Activated CD4-positive, alpha-beta T cell treated with anti-CD3 and anti-CD28 coated beads, Interleukin-2, amount 10 ng/mL, durations not matched to agents 7 days and 5 days (primary cell): Measurements from ENCODE around the gene TBRG4. TPM values are rescaled to one million over a fixed set of nuclear protein-coding genes. Genes with fewer than 3 reads are reported as not detected.

Experiments
- CTCF ChIA-PET: fragments of 350-600 bp; sonication (Branson Sonifier 250); formaldehyde crosslinking; loops from one replicate; lab custom pipeline; 2021; ENCODE audit warnings: antibody characterized with exemption; lab: Charles Lee
- POLR2A ChIA-PET: fragments of 350-600 bp; sonication (Branson Sonifier 250); formaldehyde crosslinking; loops from one replicate; lab custom pipeline; 2021; ENCODE audit warnings: antibody characterized with exemption; lab: Charles Lee
- DNase-seq: peaks from one replicate; pipeline ENCODE4 v3.0.0-alpha.2; 2020
- H3K27ac Mint-ChIP-seq: one replicate; pipeline ENCODE4 v1.8.0; 2021; ENCODE audit warnings: mild to moderate bottlenecking, moderate library complexity, mixed read lengths
- H3K27me3 Mint-ChIP-seq: one replicate; pipeline ENCODE4 v1.8.0; 2021; ENCODE audit warnings: mixed read lengths
- H3K36me3 Mint-ChIP-seq: one replicate; pipeline ENCODE4 v1.8.0; 2021; ENCODE audit warnings: low read depth, mixed read lengths
- H3K4me1 Mint-ChIP-seq: one replicate; pipeline ENCODE4 v1.8.0; 2021; ENCODE audit warnings: mixed read lengths
- H3K4me3 Mint-ChIP-seq: one replicate; pipeline ENCODE4 v1.8.0; 2021; ENCODE audit warnings: mild to moderate bottlenecking, moderate library complexity, mixed read lengths
- H3K9me3 Mint-ChIP-seq: one replicate; pipeline ENCODE4 v1.8.0; 2021; ENCODE audit warnings: mixed read lengths
- total RNA-seq, 2 experiments: library from RNA; stranded (reverse); gene quantifications; one replicate each; pipeline ENCODE4 v1.2.3, GENCODE V29; 2021

TBRG4 gene
- total RNA-seq, 2 experiments from 2014 or later: 98.9 to 102 TPM

DNA sequence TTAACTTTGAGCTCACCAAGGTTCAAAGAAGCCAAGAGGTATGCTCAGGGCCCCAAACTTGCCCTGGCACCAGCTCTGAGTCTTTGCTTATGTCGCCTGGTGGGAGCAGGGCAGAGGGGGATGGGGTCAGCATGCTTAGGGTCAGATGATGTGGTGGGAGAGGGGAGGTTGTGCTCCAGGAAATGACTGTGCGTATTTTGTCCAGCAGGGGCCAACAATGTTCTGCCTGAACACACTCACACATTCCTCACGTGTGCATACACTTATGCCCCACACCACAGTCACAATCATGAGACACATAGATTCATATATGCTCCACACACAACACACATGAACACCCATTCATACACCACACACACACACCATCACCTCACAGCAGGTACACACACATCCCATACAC lies 41.7 kb upstream of the TBRG4 start:
- Mint-ChIP-seq H3K4me1 (peaks cover 5% of the 10 kb centered on the region), H3K36me3 (no peaks in the 10 kb centered on the region), H3K27me3 (peaks cover 12% of the 10 kb centered on the region), H3K27ac (no peak overlapping the region), H3K4me3 (no peak overlapping the region), H3K9me3 (no peaks in the 10 kb centered on the region)
- POLR2A ChIA-PET: no interaction called here
- CTCF ChIA-PET: interaction anchor here (1.0 to 1.5 kb wide), 3 partner anchors 26 to 116 kb away, joined by 3 to 4 read pairs (median 4); no protein-coding TSS in a partner anchor
- DNase-seq: no peak

DNA sequence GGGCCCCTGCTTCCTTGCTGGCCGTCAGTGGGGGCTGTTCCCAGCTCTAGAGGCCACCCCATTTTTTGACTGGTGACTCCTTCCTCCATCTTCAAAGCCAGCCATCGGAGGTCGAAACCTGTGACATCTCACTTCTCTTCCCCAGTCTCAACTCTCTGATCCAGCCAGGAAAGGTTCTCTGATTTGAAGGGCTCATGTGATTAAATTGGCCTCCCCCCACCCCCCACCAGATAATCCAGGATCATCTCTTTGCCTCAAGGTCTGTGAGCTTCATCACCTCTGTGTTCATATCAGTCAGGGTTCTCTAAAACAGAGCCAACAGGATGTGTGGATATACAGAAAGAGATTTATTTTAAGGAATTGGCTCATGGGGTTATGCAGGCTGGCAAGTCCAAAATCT lies 40.5 kb upstream of the TBRG4 start:
- Mint-ChIP-seq H3K4me1 (peaks cover 2% of the 10 kb centered on the region), H3K36me3 (no peaks in the 10 kb centered on the region), H3K27me3 (peaks cover 7% of the 10 kb centered on the region), H3K27ac (no peak overlapping the region), H3K9me3 (no peaks in the 10 kb centered on the region), H3K4me3 (no peak overlapping the region)
- ChIA-PET POLR2A (no interaction called here), CTCF (interaction anchor here (1.0 kb wide), 1 partner anchor 28 kb away, joined by 4 read pairs; no protein-coding TSS in a partner anchor)
- DNase-seq: no peak

DNA sequence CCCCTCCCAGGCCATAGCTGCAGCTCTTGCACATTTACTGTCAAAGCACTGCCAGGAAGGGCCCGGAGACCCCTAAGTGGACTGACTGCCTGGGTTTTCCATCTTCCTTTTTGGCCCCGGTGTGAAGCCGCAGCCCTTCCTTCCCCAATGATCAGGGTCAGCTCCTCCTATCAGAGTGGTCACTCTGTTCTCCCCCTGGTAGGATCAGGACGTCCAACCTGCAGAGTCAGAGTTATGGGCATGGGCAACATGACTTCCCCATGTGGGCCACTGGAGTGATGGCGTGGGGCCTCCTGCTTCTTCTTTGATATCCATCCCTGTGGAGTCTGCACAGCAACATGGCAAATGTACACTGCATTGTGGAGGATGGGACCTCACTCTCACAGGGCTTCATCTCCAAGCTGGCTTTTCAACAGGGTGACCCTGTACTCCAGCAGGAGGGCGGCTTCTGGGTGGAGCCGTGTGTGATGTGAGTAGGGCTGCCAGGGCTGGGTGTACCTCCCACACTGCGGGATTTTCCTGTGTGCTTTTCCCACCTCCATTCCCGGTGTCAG lies 39.7 kb upstream of the TBRG4 start:
- H3K9me3 Mint-ChIP-seq: no peaks in the 10 kb centered on the region
- H3K4me3 Mint-ChIP-seq: no peak overlapping the region
- H3K27me3 Mint-ChIP-seq: peaks cover 3% of the 10 kb centered on the region
- ChIA-PET POLR2A (no interaction called here), CTCF (interaction anchor here (1.1 kb wide), 1 partner anchor 109 kb away, joined by 3 read pairs; no protein-coding TSS in a partner anchor)
- H3K4me1 Mint-ChIP-seq: no peaks in the 10 kb centered on the region
- no peak overlapping the region for H3K27ac Mint-ChIP-seq
- H3K36me3 Mint-ChIP-seq: no peaks in the 10 kb centered on the region
- DNase-seq: no peak

DNA sequence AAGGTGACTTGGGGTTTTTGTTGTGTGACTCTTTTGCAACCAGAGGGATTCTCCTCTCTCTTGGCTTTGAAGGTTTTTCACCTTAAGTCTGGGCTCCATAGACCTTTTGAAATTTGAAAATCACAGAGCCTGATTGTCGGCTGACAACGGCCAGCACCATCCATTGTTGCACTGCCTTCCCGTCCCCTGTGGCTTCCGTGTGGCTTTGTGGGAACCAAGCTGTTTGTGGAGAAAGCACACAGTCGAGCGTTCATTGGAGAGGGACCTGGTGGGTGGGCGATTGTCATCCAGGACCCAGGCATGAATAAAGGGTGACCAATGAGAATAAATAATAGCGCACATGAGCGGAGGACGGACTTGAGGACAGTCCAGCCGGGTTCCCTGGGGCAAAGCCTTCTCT lies 38.7 kb upstream of the TBRG4 start:
- Mint-ChIP-seq H3K4me3 (no peak overlapping the region), H3K4me1 (no peaks in the 10 kb centered on the region), H3K9me3 (no peaks in the 10 kb centered on the region), H3K27ac (no peak overlapping the region), H3K36me3 (no peaks in the 10 kb centered on the region), H3K27me3 (peaks cover 1% of the 10 kb centered on the region)
- ChIA-PET CTCF (no interaction called here), POLR2A (no interaction called here)
- DNase-seq: no peak

DNA sequence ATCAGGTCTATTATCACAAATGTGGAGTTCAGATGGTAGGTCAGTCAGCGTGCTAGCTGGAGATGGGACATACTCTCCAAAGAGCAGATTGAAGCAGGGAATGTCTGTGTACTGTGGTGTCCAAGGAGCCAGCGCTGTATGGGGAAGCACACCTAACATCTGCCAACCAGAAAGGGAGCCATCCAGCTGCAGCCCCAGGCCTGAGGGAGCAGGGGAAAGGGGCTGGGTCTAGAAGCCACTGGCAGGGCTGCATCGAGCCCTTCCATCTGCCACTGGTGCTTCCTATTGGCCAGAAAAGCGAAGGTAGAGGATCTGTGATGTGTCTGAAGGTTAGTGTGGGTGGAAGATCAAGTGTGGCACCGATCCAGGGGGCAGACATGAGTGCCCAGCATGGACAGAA lies 38.1 kb upstream of the TBRG4 start:
- H3K27me3 Mint-ChIP-seq: peaks cover 1% of the 10 kb centered on the region
- H3K4me1 Mint-ChIP-seq: no peaks in the 10 kb centered on the region
- DNase-seq: no peak
- no peak overlapping the region for H3K4me3 Mint-ChIP-seq
- no peaks in the 10 kb centered on the region for H3K36me3 Mint-ChIP-seq
- ChIA-PET POLR2A (interaction anchor here (1.0 kb wide), 1 partner anchor 12 kb away, joined by 5 read pairs; no protein-coding TSS in a partner anchor), CTCF (interaction anchor here (1.5 kb wide), 1 partner anchor 30 kb away, joined by 4 read pairs; no protein-coding TSS in a partner anchor)
- H3K9me3 Mint-ChIP-seq: no peaks in the 10 kb centered on the region
- H3K27ac Mint-ChIP-seq: no peak overlapping the region

DNA sequence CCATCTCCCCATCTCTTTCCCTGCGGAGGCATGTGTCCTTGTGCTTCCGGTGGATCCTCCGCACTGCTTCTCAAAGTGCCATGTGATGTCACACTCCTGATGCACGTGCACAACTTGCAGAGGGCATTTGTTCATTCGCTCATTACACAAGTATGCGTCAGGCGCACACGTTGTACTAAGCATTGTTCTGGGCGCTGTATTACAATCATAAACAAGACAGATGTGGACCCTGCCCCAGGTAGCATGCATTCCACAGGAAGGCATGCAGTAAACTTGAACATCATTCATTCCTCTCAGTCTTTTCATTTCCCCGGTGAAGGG lies 37.1 kb upstream of the TBRG4 start:
- no peak overlapping the region for H3K27ac Mint-ChIP-seq
- no peak for DNase-seq

DNA sequence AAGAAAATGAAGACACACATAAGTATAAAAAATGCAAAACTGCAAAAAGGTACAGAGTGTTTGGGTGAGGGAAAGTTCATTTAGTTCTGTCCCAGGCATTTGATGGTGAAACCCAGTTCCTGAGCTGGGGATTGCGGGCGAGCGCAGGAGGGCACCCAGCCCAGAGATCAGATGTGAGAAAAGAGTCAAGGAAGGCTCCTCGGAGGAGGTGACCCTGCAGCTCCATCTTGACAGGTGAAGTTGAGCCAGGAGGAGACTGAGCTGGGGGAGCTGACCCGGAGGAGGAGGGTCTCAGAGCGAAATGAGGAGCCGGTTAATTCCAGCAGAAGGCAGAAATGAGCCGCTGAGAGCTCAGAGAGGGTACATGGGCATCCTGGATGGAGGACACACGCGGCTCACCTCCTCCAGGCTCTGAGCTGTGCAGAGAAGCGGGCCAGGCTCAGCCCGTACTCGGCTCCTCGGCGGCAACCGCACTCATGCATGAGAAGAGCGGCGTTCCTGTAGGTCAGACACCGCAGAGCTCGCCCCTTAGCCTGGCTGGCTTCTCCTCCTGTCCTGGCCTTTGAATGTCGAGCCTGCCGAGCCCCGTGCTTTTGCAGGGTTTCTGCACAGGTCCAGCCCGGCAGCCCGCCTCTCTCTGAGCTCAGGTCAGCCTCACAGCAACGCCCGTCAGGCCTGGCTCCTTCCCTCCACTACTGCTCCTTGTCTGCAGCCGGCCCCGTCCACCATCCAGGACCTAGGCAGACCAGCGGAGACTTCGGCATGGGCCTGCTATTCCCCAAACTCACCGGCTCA lies 36.6 kb upstream of the TBRG4 start:
- H3K9me3 Mint-ChIP-seq: no peaks in the 10 kb centered on the region
- DNase-seq: no peak
- no peaks in the 10 kb centered on the region for H3K36me3 Mint-ChIP-seq
- no peaks in the 10 kb centered on the region for H3K4me1 Mint-ChIP-seq
- H3K27ac Mint-ChIP-seq: no peak overlapping the region
- H3K4me3 Mint-ChIP-seq: no peak overlapping the region
- CTCF ChIA-PET: interaction anchor here (0.7 to 1.5 kb wide), 2 partner anchors 12 to 31 kb away, joined by 3 to 4 read pairs; no protein-coding TSS in a partner anchor
- POLR2A ChIA-PET: no interaction called here
- peaks cover 11% of the 10 kb centered on the region for H3K27me3 Mint-ChIP-seq

More for the DNA sequence above, 37.1 kb upstream of the TBRG4 start:
- Mint-ChIP-seq H3K4me3 (no peak overlapping the region), H3K27me3 (peaks cover 9% of the 10 kb centered on the region), H3K9me3 (no peaks in the 10 kb centered on the region), H3K4me1 (no peaks in the 10 kb centered on the region), H3K36me3 (no peaks in the 10 kb centered on the region)
- POLR2A ChIA-PET: interaction anchor here (1.0 kb wide), 1 partner anchor 13 kb away, joined by 5 read pairs; no protein-coding TSS in a partner anchor
- CTCF ChIA-PET: interaction anchor here (0.7 to 1.5 kb wide), 2 partner anchors 12 to 31 kb away, joined by 3 to 4 read pairs; no protein-coding TSS in a partner anchor

DNA sequence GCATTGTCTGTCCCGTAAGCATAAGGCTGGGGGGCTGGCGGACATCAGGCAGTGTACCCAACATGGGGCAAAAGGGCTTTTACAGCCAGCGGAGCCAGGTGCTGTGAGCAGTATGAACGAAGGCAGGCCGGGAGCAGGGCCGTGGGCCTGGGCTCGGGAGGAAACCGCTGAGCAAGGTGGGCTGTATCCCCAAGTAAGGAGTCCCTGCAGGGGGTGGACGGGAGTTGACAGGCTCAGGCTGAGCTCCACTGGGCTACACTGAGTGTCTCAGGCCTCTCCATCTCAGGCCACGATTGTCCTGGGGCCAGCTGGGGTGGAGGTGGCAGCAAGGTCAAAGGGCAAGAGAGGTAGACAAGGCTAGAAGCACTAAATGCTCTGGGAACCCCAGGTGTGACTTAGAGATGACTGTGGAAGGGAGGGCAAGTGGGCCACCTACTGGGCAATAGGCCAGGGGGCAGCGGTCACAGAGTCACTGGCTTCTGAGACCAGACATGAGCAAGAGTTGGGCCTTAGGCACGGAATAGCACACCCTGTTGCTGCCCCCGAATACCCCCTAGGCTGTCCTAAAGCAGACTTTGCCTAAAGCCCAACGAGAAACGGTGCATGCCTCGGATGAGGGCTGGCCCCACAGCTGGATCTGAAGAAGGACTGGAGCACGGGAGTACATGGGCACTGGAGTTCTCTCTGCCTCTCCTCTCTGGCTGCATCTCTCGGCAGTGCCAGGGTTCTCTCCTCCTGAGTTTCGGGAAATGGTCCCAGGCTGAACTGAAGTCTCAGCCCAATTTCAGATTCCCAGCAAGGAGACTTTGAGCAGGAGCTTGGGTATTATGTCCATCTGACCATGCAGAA lies 35.3 kb upstream of the TBRG4 start:
- no peaks in the 10 kb centered on the region for H3K9me3 Mint-ChIP-seq
- DNase-seq: no peak
- no peaks in the 10 kb centered on the region for H3K36me3 Mint-ChIP-seq
- CTCF ChIA-PET: interaction anchor here (2.6 kb wide), 1 partner anchor 11 kb away, joined by 7 read pairs; no protein-coding TSS in a partner anchor
- no peak overlapping the region for H3K27ac Mint-ChIP-seq
- H3K4me1 Mint-ChIP-seq: no peaks in the 10 kb centered on the region
- no peak overlapping the region for H3K4me3 Mint-ChIP-seq
- H3K27me3 Mint-ChIP-seq: peaks cover 11% of the 10 kb centered on the region
- POLR2A ChIA-PET: no interaction called here

DNA sequence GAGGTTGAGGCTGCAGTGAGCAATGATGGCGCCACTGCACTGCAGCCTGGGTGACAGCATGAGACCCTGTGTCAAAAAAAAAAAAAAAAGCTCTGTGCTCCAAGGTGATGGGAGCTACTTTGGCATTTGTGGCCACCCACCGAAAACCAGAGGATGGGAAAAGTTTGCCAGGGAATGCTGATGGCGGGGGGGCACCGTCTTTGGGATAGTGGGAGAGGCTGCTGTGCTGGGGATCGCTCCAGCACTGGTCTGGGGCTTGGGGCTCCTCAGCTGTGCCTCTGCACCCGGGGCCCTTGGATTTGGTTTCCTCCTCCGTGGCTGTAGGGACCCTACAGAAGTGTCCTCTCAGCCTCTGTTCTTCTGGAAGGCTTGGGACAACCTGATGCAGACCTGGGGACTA lies 34.4 kb upstream of the TBRG4 start:
- no peak for DNase-seq
- peaks cover 2% of the 10 kb centered on the region for H3K4me1 Mint-ChIP-seq
- H3K9me3 Mint-ChIP-seq: no peaks in the 10 kb centered on the region
- H3K27ac Mint-ChIP-seq: no peak overlapping the region
- peaks cover 11% of the 10 kb centered on the region for H3K27me3 Mint-ChIP-seq
- H3K4me3 Mint-ChIP-seq: no peak overlapping the region
- no peaks in the 10 kb centered on the region for H3K36me3 Mint-ChIP-seq
- POLR2A ChIA-PET: interaction anchor here (0.6 kb wide), 1 partner anchor 546 kb away, joined by 3 read pairs; no protein-coding TSS in a partner anchor
- CTCF ChIA-PET: interaction anchor here (0.6 to 2.6 kb wide), 2 partner anchors 10 to 237 kb away, joined by 4 to 7 read pairs; no protein-coding TSS in a partner anchor

DNA sequence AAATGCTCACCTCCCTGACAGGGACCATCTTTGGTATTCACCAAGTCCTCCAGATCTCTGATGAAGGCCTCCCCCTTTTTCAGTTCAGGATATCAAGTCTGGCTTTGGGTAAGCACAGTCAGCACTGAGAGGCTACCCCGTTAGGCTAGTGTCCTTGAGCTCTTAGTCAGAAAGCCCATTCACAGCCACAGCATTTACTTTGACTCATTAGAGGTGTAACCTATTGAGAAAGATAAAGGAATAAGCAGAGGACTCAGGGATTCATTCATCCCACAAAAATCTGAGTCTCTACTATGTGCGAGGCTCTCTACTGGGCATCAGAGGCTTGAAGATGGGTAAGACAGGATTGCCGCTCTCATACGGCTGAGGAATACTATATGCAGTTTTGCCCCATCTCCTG lies 32.1 kb upstream of the TBRG4 start:
- Mint-ChIP-seq H3K4me1 (peaks cover 6% of the 10 kb centered on the region), H3K27me3 (peaks cover 14% of the 10 kb centered on the region), H3K4me3 (no peak overlapping the region), H3K9me3 (no peaks in the 10 kb centered on the region), H3K36me3 (no peaks in the 10 kb centered on the region), H3K27ac (no peak overlapping the region)
- no peak for DNase-seq
- ChIA-PET POLR2A (no interaction called here), CTCF (no interaction called here)

DNA sequence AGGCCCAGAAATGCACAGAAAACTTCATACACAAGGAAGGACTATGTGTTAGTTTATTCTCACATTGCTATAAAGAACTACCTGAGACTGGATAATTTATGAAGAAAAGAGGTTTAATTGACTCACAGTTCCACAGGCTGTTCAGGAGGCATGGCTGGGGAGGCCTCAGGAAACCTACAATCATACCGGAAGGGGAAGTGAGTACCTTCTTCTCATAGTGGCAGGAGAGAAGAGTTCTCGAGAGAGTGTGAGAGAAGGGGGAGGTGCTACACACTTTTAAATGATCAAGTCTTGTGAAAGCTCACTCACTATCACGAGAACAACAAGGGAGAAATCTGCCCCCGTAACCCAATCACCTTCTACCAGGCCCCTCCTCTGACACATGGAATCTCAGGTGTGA lies 29.3 kb upstream of the TBRG4 start:
- H3K9me3 Mint-ChIP-seq: no peaks in the 10 kb centered on the region
- peak overlapping the region; percentile 6 for H3K27ac Mint-ChIP-seq
- CTCF ChIA-PET: no interaction called here
- H3K4me1 Mint-ChIP-seq: peaks cover 24% of the 10 kb centered on the region
- H3K27me3 Mint-ChIP-seq: peaks cover 13% of the 10 kb centered on the region
- no peak for DNase-seq
- H3K4me3 Mint-ChIP-seq: peak overlapping the region; percentile 37
- POLR2A ChIA-PET: no interaction called here
- no peaks in the 10 kb centered on the region for H3K36me3 Mint-ChIP-seq

DNA sequence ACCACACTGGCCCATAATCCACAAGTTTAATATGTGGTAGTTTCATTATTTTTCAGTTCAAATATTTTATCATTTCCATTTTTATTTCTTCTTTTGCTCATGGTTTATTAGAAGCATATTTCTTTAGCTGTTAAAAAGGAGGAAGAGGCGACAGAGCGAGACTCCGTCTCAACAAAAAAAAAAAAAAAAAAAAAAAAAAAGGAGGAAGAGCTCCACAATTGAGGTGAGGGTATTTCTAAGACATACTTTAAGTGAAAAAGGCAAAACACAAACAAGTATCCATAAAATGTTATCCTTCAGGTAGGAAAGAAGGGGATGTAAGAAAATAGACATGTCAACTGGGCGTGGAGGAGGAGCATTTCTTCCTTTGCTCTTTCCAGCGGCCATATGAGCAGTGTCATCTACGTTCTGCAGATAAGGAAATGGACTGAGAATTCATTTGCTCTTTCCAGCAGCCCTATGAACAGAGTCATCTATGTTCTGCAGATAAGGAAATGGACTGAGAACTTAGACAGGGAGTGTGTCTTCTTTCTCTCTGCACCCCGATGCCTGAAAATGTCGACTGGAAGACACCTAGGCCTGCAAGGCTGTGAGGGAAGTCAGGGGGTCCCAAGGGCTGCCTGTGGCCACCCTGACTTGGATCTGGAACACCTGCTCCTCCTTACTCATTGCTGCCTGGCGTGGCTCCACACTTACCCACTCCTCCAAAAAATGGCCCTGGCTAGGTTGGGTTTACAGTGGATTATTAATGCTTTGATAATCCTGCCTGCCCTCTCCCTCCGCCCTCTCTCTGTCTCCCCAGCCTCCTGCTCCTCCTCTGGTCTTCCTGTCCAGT lies 27.2 kb upstream of the TBRG4 start:
- Mint-ChIP-seq H3K36me3 (no peaks in the 10 kb centered on the region), H3K27ac (peak overlapping the region; percentile 4), H3K27me3 (peaks cover 6% of the 10 kb centered on the region), H3K4me1 (peaks cover 27% of the 10 kb centered on the region), H3K9me3 (no peaks in the 10 kb centered on the region), H3K4me3 (no peak overlapping the region)
- ChIA-PET CTCF (interaction anchor here (1.2 to 5.4 kb wide), 3 partner anchors 15 to 182 kb away, joined by 3 to 44 read pairs (median 15); no protein-coding TSS in a partner anchor), POLR2A (no interaction called here)
- no peak for DNase-seq
